ENCODE results near the gene CCN2. TPM values are rescaled to one million over a fixed set of nuclear protein-coding genes. Genes with fewer than 3 reads are reported as not detected.

CCN2 gene
- polyA plus RNA-seq, 1 of the 3 experiments (the other 2 are of a cell fraction) = 709 TPM

- TF ChIP-seq, protein P1, sequence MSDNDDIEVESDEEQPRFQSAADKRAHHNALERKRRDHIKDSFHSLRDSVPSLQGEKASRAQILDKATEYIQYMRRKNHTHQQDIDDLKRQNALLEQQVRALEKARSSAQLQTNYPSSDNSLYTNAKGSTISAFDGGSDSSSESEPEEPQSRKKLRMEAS (IDR thresholded peaks at IDR 0.05; ENCODE audit: low read depth) = peak; percentile 51; the same call in 1 of the 2 replicates
- no peak for TF ChIP-seq RAD21 (IDR thresholded peaks at IDR 0.05; ENCODE audit: low read length)
These were observed at the start of gene CCN2 (continued) for GRCh38 chr6:131950767-131951575.

DNA sequence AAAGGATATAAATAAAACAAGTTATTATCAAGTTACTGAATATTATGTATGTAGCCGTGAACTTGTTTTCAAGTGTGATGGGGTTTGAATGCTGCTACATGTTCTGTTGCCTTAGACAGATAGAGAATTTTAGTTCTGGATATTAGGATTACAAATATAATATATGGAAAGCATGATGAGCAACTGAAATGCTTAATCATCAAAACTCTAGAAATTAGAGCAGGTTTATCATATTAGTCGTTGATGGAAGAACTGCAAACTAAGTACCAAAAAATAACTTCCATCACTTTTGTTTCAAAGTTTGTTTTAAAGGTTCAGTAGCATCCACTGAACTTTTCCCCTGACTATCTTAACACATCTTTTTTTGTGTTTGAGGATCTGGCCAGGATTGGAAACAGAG, 49.1 kb upstream of the CCN2 start:
- Histone ChIP-seq H3F3A (replicated peaks; ENCODE audit: insufficient read depth) (peaks cover 21% of the 10 kb centered on the region), H3K4me2 (no peak overlapping the region), H3K79me2 (ENCODE audit: insufficient read depth) (no peaks in the 10 kb centered on the region), H3K27me3 (ENCODE audit: insufficient read depth) (no peaks in the 10 kb centered on the region), H3K36me3 (replicated peaks in 1 of 2; ENCODE audit: control insufficient read depth in 1 of 2, insufficient read depth in 2 of 2, low read length in 1 of 2) (no peaks in the 10 kb centered on the region), H3K9me2 (no peaks in the 10 kb centered on the region), H4K20me1 (ENCODE audit: insufficient read depth) (no peaks in the 10 kb centered on the region), H3K4me1 (ENCODE audit: control insufficient read depth in 1 of 2, insufficient read depth in 2 of 2, low read depth in 1 of 2, low read length in 1 of 2) (peaks cover 0 to 4% of the 10 kb centered on the region in 2 experiments; a peak in 1 of 4 replicates), H2AFZ (ENCODE audit: low read depth) (no peak overlapping the region), H3K4me3 (ENCODE audit: low read depth in 2 of 2, low read length in 1 of 2) (no peak overlapping the region), H3K9me3 (no peaks in the 10 kb centered on the region), H3K9ac (no peak overlapping the region), H3K27ac (ENCODE audit: low read depth in 2 of 2, low read length in 1 of 2) (no peak overlapping the region)
- 77% methylated on average over 2 of the region's 2 CpGs for WGBS (ENCODE audit: low lambda C conversion rate)
- no peak for DNase-seq
- TF ChIP-seq USF2 (IDR thresholded peaks at IDR 0.05; ENCODE audit: borderline replicate concordance, low read depth, low read length) = no peak
- TF ChIP-seq PBX3 (IDR thresholded peaks at IDR 0.05) = no peak
- no peak for TF ChIP-seq GATA2 (CRISPR knock-in tag; IDR thresholded peaks at IDR 0.05)
- TF ChIP-seq, protein P1 (IDR thresholded peaks at IDR 0.05; ENCODE audit: low read depth) = no peak
- POLR2A ChIA-PET = no interaction called here
- CTCF ChIA-PET = no interaction called here

DNA sequence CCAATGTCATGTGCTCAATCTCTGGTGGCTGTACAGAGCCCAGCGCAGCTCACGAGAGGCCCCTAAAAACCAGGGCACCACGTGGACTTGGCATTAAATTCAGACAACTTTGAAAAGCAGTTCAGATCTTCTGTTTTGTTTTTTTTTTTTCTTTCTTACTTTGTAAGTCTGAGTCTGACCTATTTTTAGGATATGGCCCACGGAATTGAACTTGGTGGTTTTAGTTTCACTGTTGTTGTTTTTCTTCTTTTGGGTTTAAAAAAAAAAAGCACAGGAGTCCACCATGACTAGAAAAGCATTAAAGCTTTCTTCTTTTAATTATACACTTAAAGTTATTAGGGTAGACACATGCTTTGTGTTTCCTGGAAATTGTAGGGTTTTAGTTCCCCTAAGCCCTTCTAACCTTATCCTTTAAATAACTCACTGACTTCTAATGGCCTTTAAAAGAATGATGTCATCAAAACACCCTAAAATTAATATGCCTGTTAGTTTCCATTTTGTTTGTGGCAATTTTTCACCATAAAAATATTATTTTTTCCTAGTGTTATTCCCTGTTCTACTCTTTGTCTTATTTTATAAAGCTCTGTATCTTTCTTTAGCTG, 48.5 kb upstream of the CCN2 start:
- Histone ChIP-seq H3K9me2 (no peaks in the 10 kb centered on the region), H3K4me1 (ENCODE audit: control insufficient read depth in 1 of 2, insufficient read depth in 2 of 2, low read depth in 1 of 2, low read length in 1 of 2) (peaks cover 0 to 7% of the 10 kb centered on the region in 2 experiments; a peak in 1 of 4 replicates), H3K36me3 (replicated peaks in 1 of 2; ENCODE audit: control insufficient read depth in 1 of 2, insufficient read depth in 2 of 2, low read length in 1 of 2) (no peaks in the 10 kb centered on the region), H3K9me3 (no peaks in the 10 kb centered on the region), H3K27me3 (ENCODE audit: insufficient read depth) (no peaks in the 10 kb centered on the region), H3K27ac (ENCODE audit: low read depth in 2 of 2, low read length in 1 of 2) (peak overlapping the region in 1 of 2 experiments; percentile 96; a peak in 1 of 4 replicates), H3F3A (replicated peaks; ENCODE audit: insufficient read depth) (peaks cover 21% of the 10 kb centered on the region), H2AFZ (ENCODE audit: low read depth) (no peak overlapping the region), H3K4me3 (ENCODE audit: low read depth in 2 of 2, low read length in 1 of 2) (no peak overlapping the region), H3K9ac (no peak overlapping the region), H4K20me1 (ENCODE audit: insufficient read depth) (no peaks in the 10 kb centered on the region), H3K79me2 (ENCODE audit: insufficient read depth) (no peaks in the 10 kb centered on the region), H3K4me2 (no peak overlapping the region)
- ChIA-PET POLR2A (no interaction called here), CTCF (interaction anchor here (0.5 kb wide), 1 partner anchor 299 kb away, joined by 3 read pairs; no protein-coding TSS in a partner anchor)
- WGBS (ENCODE audit: low lambda C conversion rate) = 67% methylated on average over 4 of the region's 4 CpGs
- no peak for DNase-seq
- TF ChIP-seq TCF12 (IDR thresholded peaks at IDR 0.05) (no peak), POLR2AphosphoS5 (IDR thresholded peaks at IDR 0.05; ENCODE audit: low read depth, low read length) (no peak), USF2 (IDR thresholded peaks at IDR 0.05; ENCODE audit: borderline replicate concordance, low read depth, low read length) (no peak), TAF1 (IDR thresholded peaks at IDR 0.05; ENCODE audit: borderline replicate concordance, low read depth, low read length) (no peak), FOXM1 (IDR thresholded peaks at IDR 0.05; ENCODE audit: low read depth) (no peak), GABPA (IDR thresholded peaks at IDR 0.05; ENCODE audit: low read depth) (no peak), RCOR1 (IDR thresholded peaks at IDR 0.05; ENCODE audit: low read length) (no peak), GATA2 (CRISPR knock-in tag; IDR thresholded peaks at IDR 0.05) (no peak), CTCF (IDR thresholded peaks at IDR 0.05) (no peak)
- TF ChIP-seq, protein P2, sequence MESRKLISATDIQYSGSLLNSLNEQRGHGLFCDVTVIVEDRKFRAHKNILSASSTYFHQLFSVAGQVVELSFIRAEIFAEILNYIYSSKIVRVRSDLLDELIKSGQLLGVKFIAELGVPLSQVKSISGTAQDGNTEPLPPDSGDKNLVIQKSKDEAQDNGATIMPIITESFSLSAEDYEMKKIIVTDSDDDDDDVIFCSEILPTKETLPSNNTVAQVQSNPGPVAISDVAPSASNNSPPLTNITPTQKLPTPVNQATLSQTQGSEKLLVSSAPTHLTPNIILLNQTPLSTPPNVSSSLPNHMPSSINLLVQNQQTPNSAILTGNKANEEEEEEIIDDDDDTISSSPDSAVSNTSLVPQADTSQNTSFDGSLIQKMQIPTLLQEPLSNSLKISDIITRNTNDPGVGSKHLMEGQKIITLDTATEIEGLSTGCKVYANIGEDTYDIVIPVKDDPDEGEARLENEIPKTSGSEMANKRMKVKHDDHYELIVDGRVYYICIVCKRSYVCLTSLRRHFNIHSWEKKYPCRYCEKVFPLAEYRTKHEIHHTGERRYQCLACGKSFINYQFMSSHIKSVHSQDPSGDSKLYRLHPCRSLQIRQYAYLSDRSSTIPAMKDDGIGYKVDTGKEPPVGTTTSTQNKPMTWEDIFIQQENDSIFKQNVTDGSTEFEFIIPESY (IDR thresholded peaks at IDR 0.05; ENCODE audit: borderline replicate concordance, low read depth) = no peak
- TF ChIP-seq, protein P3, sequence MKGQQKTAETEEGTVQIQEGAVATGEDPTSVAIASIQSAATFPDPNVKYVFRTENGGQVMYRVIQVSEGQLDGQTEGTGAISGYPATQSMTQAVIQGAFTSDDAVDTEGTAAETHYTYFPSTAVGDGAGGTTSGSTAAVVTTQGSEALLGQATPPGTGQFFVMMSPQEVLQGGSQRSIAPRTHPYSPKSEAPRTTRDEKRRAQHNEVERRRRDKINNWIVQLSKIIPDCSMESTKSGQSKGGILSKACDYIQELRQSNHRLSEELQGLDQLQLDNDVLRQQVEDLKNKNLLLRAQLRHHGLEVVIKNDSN (IDR thresholded peaks at IDR 0.05; ENCODE audit: borderline replicate concordance, low read depth) = no peak

Data from SK-N-SH (cell line).